ENCODE data around the gene CNTNAP3B. TPM values are rescaled to one million over a fixed set of nuclear protein-coding genes. Genes with fewer than 3 reads are reported as not detected.
"Not testable (repeated sequence)": the region's sequence is repeated elsewhere in the genome, so short reads cannot be mapped to it uniquely, and the experiment has no call there.

The CNTNAP3B gene
- total RNA-seq, result under 1 TPM in 1 of 5 experiments, not detected in 4; 0.15 TPM
- polyA plus RNA-seq, result not detected
- total RNA-seq, result 0.40 reads per million

GRCh38 chr9:42129073-42129729 is at the start of gene CNTNAP3B:
Gene CNTNAP3B, minus strand, starts transcription at chr9:42129426. Its CDS starts 332 bp downstream, at chr9:42129094.
- not testable (repeated sequence) for H3K9me3 Mint-ChIP-seq, H3K27ac Mint-ChIP-seq

GRCh38 chr9:42160299-42160698 is 31.1 kb upstream of the CNTNAP3B start:
- peak in 1 of 9 donors; percentile 1 for DNase-seq

More at GRCh38 chr9:42129073-42129729, at the start of gene CNTNAP3B:
- CTCF ChIA-PET; DNase-seq; H3K27me3 ChIP-seq (ENCODE audit: control insufficient read depth in 2 of 2, insufficient read depth in 2 of 2, low read length in 2 of 2); H3K36me3 Mint-ChIP-seq; H3K9me3 ChIP-seq (ENCODE audit: control insufficient read depth in 2 of 3, low read length in 3 of 3); ATAC-seq; H3K36me3 ChIP-seq (ENCODE audit: control insufficient read depth in 2 of 3, insufficient read depth in 3 of 3, low read length in 3 of 3); H3K4me3 Mint-ChIP-seq; H3K4me1 ChIP-seq (ENCODE audit: control insufficient read depth in 2 of 2, insufficient read depth in 2 of 2, low read length in 2 of 2); POLR2A ChIA-PET; intact Hi-C loops (cut with micrococcal nuclease); H3K4me3 ChIP-seq (ENCODE audit: low read length); H3K27ac ChIP-seq (ENCODE audit: low read depth, low read length); H3K4me1 Mint-ChIP-seq: not testable (repeated sequence)
- H3K27me3 Mint-ChIP-seq, result peaks cover 0 to 18% (median 9%) of the 10 kb centered on the region in 5 donors

GRCh38 chr9:42127056-42127841 is 2.0 kb downstream of the CNTNAP3B start:
- H3K4me3 ChIP-seq (ENCODE audit: low read length); intact Hi-C loops (cut with micrococcal nuclease); H3K9me3 ChIP-seq (ENCODE audit: control insufficient read depth in 2 of 3, low read length in 3 of 3); CTCF ChIA-PET; ATAC-seq; H3K36me3 ChIP-seq (ENCODE audit: control insufficient read depth in 2 of 3, insufficient read depth in 3 of 3, low read length in 3 of 3); DNase-seq; H3K27ac ChIP-seq (ENCODE audit: low read depth, low read length); H3K27me3 ChIP-seq (ENCODE audit: control insufficient read depth in 2 of 2, insufficient read depth in 2 of 2, low read length in 2 of 2); H3K4me1 Mint-ChIP-seq; H3K36me3 Mint-ChIP-seq; H3K9me3 Mint-ChIP-seq; POLR2A ChIA-PET; H3K27ac Mint-ChIP-seq; H3K4me1 ChIP-seq (ENCODE audit: control insufficient read depth in 2 of 2, insufficient read depth in 2 of 2, low read length in 2 of 2): not testable (repeated sequence)
- peak overlapping the region in 1 of 10 donors; percentile 12 for H3K4me3 Mint-ChIP-seq
- H3K27me3 Mint-ChIP-seq, result peaks cover 0 to 18% (median 9%) of the 10 kb centered on the region in 5 donors

More at GRCh38 chr9:42160299-42160698, 31.1 kb upstream of the CNTNAP3B start:
- POLR2A ChIA-PET; ATAC-seq; CTCF ChIA-PET; H3K4me3 ChIP-seq (ENCODE audit: low read length); H3K36me3 Mint-ChIP-seq; H3K27ac Mint-ChIP-seq; H3K4me1 Mint-ChIP-seq; H3K27me3 Mint-ChIP-seq; H3K4me1 ChIP-seq (ENCODE audit: control insufficient read depth in 2 of 2, insufficient read depth in 2 of 2, low read length in 2 of 2); H3K27me3 ChIP-seq (ENCODE audit: control insufficient read depth in 2 of 2, insufficient read depth in 2 of 2, low read length in 2 of 2); H3K9me3 ChIP-seq (ENCODE audit: control insufficient read depth in 2 of 3, low read length in 3 of 3); H3K27ac ChIP-seq (ENCODE audit: low read depth, low read length); intact Hi-C loops (cut with micrococcal nuclease); H3K9me3 Mint-ChIP-seq; H3K4me3 Mint-ChIP-seq; H3K36me3 ChIP-seq (ENCODE audit: control insufficient read depth in 2 of 3, insufficient read depth in 3 of 3, low read length in 3 of 3): not testable (repeated sequence)

GRCh38 chr9:42121007-42121406 is 8.2 kb downstream of the CNTNAP3B start:
- H3K27me3 ChIP-seq (ENCODE audit: control insufficient read depth in 2 of 2, insufficient read depth in 2 of 2, low read length in 2 of 2); H3K27ac Mint-ChIP-seq; DNase-seq; H3K4me1 Mint-ChIP-seq; H3K9me3 ChIP-seq (ENCODE audit: control insufficient read depth in 2 of 3, low read length in 3 of 3); H3K27ac ChIP-seq (ENCODE audit: low read depth, low read length); H3K4me1 ChIP-seq (ENCODE audit: control insufficient read depth in 2 of 2, insufficient read depth in 2 of 2, low read length in 2 of 2); H3K4me3 Mint-ChIP-seq; POLR2A ChIA-PET; intact Hi-C loops (cut with micrococcal nuclease); ATAC-seq; CTCF ChIA-PET; H3K36me3 Mint-ChIP-seq; H3K9me3 Mint-ChIP-seq; H3K27me3 Mint-ChIP-seq; H3K4me3 ChIP-seq (ENCODE audit: low read length); H3K36me3 ChIP-seq (ENCODE audit: control insufficient read depth in 2 of 3, insufficient read depth in 3 of 3, low read length in 3 of 3): not testable (repeated sequence)

GRCh38 chr9:42095929-42096328 is 33.3 kb downstream of the CNTNAP3B start:
- H3K4me1 Mint-ChIP-seq, POLR2A ChIA-PET, CTCF ChIA-PET: not testable (repeated sequence)

GRCh38 chr9:42084559-42084952 is 44.7 kb downstream of the CNTNAP3B start:
- H3K4me1 ChIP-seq (ENCODE audit: control insufficient read depth in 2 of 2, insufficient read depth in 2 of 2, low read length in 2 of 2); H3K27me3 ChIP-seq (ENCODE audit: control insufficient read depth in 2 of 2, insufficient read depth in 2 of 2, low read length in 2 of 2); H3K36me3 ChIP-seq (ENCODE audit: control insufficient read depth in 2 of 3, insufficient read depth in 3 of 3, low read length in 3 of 3); H3K27ac ChIP-seq (ENCODE audit: low read depth, low read length); POLR2A ChIA-PET; H3K4me3 Mint-ChIP-seq; H3K9me3 Mint-ChIP-seq; ATAC-seq; H3K27ac Mint-ChIP-seq; intact Hi-C loops (cut with micrococcal nuclease); DNase-seq; H3K27me3 Mint-ChIP-seq; H3K4me3 ChIP-seq (ENCODE audit: low read length); H3K36me3 Mint-ChIP-seq; CTCF ChIA-PET; H3K9me3 ChIP-seq (ENCODE audit: control insufficient read depth in 2 of 3, low read length in 3 of 3); H3K4me1 Mint-ChIP-seq: not testable (repeated sequence)

More at GRCh38 chr9:42095929-42096328, 33.3 kb downstream of the CNTNAP3B start:
- H3K4me3 Mint-ChIP-seq; H3K36me3 ChIP-seq (ENCODE audit: control insufficient read depth in 2 of 3, insufficient read depth in 3 of 3, low read length in 3 of 3); H3K9me3 ChIP-seq (ENCODE audit: control insufficient read depth in 2 of 3, low read length in 3 of 3); DNase-seq; H3K4me1 ChIP-seq (ENCODE audit: control insufficient read depth in 2 of 2, insufficient read depth in 2 of 2, low read length in 2 of 2); H3K9me3 Mint-ChIP-seq; ATAC-seq; H3K27me3 ChIP-seq (ENCODE audit: control insufficient read depth in 2 of 2, insufficient read depth in 2 of 2, low read length in 2 of 2); intact Hi-C loops (cut with micrococcal nuclease); H3K27me3 Mint-ChIP-seq; H3K4me3 ChIP-seq (ENCODE audit: low read length); H3K27ac Mint-ChIP-seq; H3K36me3 Mint-ChIP-seq; H3K27ac ChIP-seq (ENCODE audit: low read depth, low read length): not testable (repeated sequence)
